ENCODE measurements around the gene USB1. TPM values are rescaled to one million over a fixed set of nuclear protein-coding genes. Genes with fewer than 3 reads are reported as not detected.
A peak's percentile ranks its signal among the peaks of the same experiment; 100 is the strongest.

Gene USB1
- total RNA-seq, 3 donors from 2014 or later: 45.1 to 50.2 (median 47.4) TPM

DNA sequence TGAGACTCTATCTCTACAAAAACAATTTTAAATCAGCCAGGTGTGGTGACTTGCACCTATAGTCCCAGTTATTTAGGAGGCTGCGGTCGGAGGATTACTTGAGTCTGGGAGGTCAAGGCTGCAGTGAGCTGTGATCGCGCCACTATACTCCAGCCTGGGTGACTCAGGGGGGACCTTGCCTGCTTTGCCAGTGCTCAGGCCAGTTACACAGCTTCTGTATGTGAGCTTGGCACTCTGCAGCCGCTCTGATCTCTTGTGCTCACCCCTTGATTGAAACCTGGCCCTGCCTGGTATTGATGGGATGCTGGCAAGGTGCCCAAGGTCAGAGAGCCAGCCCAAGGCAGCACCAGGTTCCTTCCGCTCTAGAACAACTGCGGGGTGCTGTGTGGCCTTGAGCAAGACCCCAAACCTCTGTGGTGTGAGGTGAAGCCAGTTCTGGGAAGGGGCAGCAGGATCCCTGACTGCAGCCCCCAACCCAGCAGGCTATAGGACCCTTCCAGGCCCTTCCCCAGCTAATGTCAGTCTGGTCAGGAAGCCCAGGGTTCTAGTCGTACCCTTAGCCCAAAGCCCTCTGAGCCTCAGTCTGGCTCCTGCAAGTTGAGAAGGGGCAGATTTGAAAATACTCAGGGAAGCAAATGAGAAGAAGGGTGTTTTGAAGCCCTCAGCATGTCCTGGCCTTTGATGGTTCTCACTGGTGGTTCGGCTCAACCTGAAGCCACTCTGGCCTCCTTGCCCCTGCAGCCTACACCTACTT, 43.2 kb downstream of the USB1 start:
- Histone ChIP-seq H3K36me3 (ENCODE audit: low read depth) (peaks cover 6% of the 10 kb centered on the region), H3K4me1 (ENCODE audit: low read depth) (peaks cover 5% of the 10 kb centered on the region), H3K4me3 (no peak overlapping the region), H3K9me3 (no peaks in the 10 kb centered on the region)
- intact Hi-C loops (cut with DNase I, micrococcal nuclease): no loop called here
- DNase-seq (no peak), ATAC-seq (no peak)
- TF ChIP-seq CTCF (IDR thresholded peaks at IDR 0.05): no peak

DNA sequence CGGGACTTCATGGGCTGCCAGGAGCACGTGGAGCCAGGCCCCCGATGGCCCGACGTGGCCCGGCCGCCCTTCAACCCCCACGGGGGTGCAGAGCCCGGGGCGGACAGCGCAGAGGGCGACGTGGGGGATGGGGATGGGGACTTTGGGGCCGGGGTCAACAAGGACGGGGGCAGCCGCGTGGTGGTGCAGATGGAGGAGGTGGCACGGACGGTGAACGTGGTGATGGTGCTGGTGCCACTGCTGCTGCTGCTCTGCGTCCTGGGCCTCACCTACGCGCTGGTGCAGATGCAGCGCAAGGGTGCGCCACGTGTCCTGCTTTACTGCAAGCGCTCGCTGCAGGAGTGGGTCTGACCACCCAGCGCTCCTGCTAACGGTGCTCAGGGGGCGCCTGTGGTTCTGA, 43.9 kb downstream of the USB1 start:
- peaks cover 6% of the 10 kb centered on the region for H3K36me3 ChIP-seq (ENCODE audit: low read depth)
- no peak for ATAC-seq
- H3K4me3 ChIP-seq: no peak overlapping the region
- no peaks in the 10 kb centered on the region for H3K9me3 ChIP-seq
- H3K4me1 ChIP-seq (ENCODE audit: low read depth): peaks cover 5% of the 10 kb centered on the region
- intact Hi-C loops (cut with DNase I, micrococcal nuclease): no loop called here
- TF ChIP-seq CTCF (IDR thresholded peaks at IDR 0.05): no peak
- no peak for DNase-seq

- no peak for TF ChIP-seq CTCF (IDR thresholded peaks at IDR 0.05)
- ATAC-seq: peak; percentile 7
- DNase-seq: no peak
- H3K4me1 ChIP-seq (ENCODE audit: low read depth): peaks cover 5% of the 10 kb centered on the region
- intact Hi-C loops (cut with DNase I, micrococcal nuclease): no loop called here
- no peak overlapping the region for H3K4me3 ChIP-seq
- H3K9me3 ChIP-seq: no peaks in the 10 kb centered on the region
- peaks cover 6% of the 10 kb centered on the region for H3K36me3 ChIP-seq (ENCODE audit: low read depth)
Measured at GRCh38 chr16:58046054-58046881, 45.1 kb downstream of the USB1 start.

DNA sequence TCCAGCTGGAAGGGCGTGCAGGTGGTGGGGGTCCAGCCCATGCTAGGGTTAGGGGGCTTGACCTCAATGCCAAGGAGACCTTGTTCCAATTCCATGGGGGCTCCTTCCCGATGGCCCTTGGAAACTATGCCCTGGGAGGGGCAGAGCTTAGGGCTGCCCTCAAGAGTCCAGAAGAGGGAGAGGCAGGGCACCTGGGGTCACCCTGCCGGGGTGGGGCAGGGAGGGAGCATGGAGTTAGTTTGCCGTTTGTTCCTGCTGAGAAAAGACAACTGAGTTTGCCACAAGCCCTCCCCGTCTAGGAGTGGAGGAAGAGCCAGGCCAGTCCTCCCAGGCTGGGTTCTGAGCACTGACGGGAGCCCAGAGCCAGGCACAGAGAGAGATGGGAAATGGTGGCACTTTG, 45.7 kb downstream of the USB1 start:
- ATAC-seq (peak; percentile 66), DNase-seq (peak in 2 of 3 donors; percentile 57 to 68)
- Histone ChIP-seq H3K9me3 (no peaks in the 10 kb centered on the region), H3K36me3 (ENCODE audit: low read depth) (peaks cover 4% of the 10 kb centered on the region), H3K4me1 (ENCODE audit: low read depth) (peaks cover 5% of the 10 kb centered on the region), H3K4me3 (no peak overlapping the region)
- intact Hi-C loops (cut with DNase I, micrococcal nuclease): no loop called here
- TF ChIP-seq CTCF (IDR thresholded peaks at IDR 0.05): no peak

- H3K9me3 ChIP-seq: no peaks in the 10 kb centered on the region
- no peak overlapping the region for H3K4me3 ChIP-seq
- TF ChIP-seq CTCF (IDR thresholded peaks at IDR 0.05): no peak
- DNase-seq: no peak
- ATAC-seq: no peak
- intact Hi-C loops (cut with DNase I, micrococcal nuclease): no loop called here
- H3K36me3 ChIP-seq (ENCODE audit: low read depth): no peaks in the 10 kb centered on the region
- peaks cover 5% of the 10 kb centered on the region for H3K4me1 ChIP-seq (ENCODE audit: low read depth)
Measured at GRCh38 chr16:58047557-58048348, 46.5 kb downstream of the USB1 start.

All from mucosa of descending colon (tissue), 3 donors.